Lung microvascular endothelial cell (primary cell): ENCODE results near the gene DCAF16. TPM values are rescaled to one million over a fixed set of nuclear protein-coding genes. Genes with fewer than 3 reads are reported as not detected.

ENCODE experiments used
- DNase-seq, 2 donors: peaks; one replicate each; pipeline versions ENCODE4 v3.0.0 to v3.0.0-alpha.2; 2010; ENCODE audit warnings: low read depth in 2 of 2
- total RNA-seq: library from RNA; depleted of rRNA; stranded (reverse); fragments of >200 nt; gene quantifications from 2 replicates; pipeline ENCODE4 v1.2.1, GENCODE V29; 2014

Gene DCAF16
- total RNA-seq, 1 donor from 2014 or later = 19.0 TPM

- DNase-seq = peak; percentile 10 to 15
Measured at GRCh38 chr4:17781300-17782287, 29.0 kb downstream of the DCAF16 start, which contains the start of gene FAM184B. FAM184B (minus strand) TSS chr4:17781621; CDS start chr4:17781299, 322 bp downstream.

GRCh38 chr4:17780501-17781299, 29.9 kb downstream of the DCAF16 start:
- no peak for DNase-seq

GRCh38 chr4:17778431-17778830, 32.1 kb downstream of the DCAF16 start:
- DNase-seq = no peak

- DNase-seq = no peak
Measured at GRCh38 chr4:17773135-17773698, 37.3 kb downstream of the DCAF16 start.

- no peak for DNase-seq
Measured at GRCh38 chr4:17771284-17771908, 39.2 kb downstream of the DCAF16 start.

- no peak for DNase-seq
Measured at GRCh38 chr4:17770845-17771244, 39.7 kb downstream of the DCAF16 start.

- DNase-seq = no peak
Measured at GRCh38 chr4:17769406-17770174, 41.0 kb downstream of the DCAF16 start.

- no peak for DNase-seq
Measured at GRCh38 chr4:17766826-17767458, 43.6 kb downstream of the DCAF16 start.

- DNase-seq = no peak
Measured at GRCh38 chr4:17765514-17766286, 44.9 kb downstream of the DCAF16 start.

- no peak for DNase-seq
Measured at GRCh38 chr4:17763931-17764330, 46.6 kb downstream of the DCAF16 start.

- DNase-seq = no peak
Measured at GRCh38 chr4:17763416-17763815, 47.1 kb downstream of the DCAF16 start.

- DNase-seq = peak; percentile 24 to 26
Measured at GRCh38 chr4:17762726-17763125, 47.8 kb downstream of the DCAF16 start.

GRCh38 chr4:17761062-17761461, 49.5 kb downstream of the DCAF16 start:
- DNase-seq = no peak

GRCh38 chr4:17760626-17761025, 49.9 kb downstream of the DCAF16 start:
- DNase-seq = no peak

- no peak for DNase-seq
Measured at GRCh38 chr4:17758485-17758884, 52.1 kb downstream of the DCAF16 start.

- DNase-seq = no peak
Measured at GRCh38 chr4:17757621-17758020, 52.9 kb downstream of the DCAF16 start.

- no peak for DNase-seq
Measured at GRCh38 chr4:17753646-17754045, 56.9 kb downstream of the DCAF16 start.
